GM12892 (cell line): ENCODE measurements around the gene KPNA6.
A peak's percentile ranks its signal among the peaks of the same experiment; 100 is the strongest.

ENCODE experiments used
- DNase-seq: peaks from one replicate; pipeline ENCODE4 v3.0.0; 2011; ENCODE audit not compliant: insufficient read length
- FAIRE-seq: peaks from 2 replicates; lab custom pipeline; 2011; peaks lifted over from hg19 to GRCh38; lab: Jason Lieb, UNC
- POLR2A ChIP-seq: IDR thresholded peaks from 2 replicates; pipeline ENCODE4 v1.6.1; 2011; ENCODE audit warnings: low read depth, low read length, control low read depth
- POLR2AphosphoS5 ChIP-seq: IDR thresholded peaks from 2 replicates; pipeline ENCODE4 v1.6.1; 2011; ENCODE audit warnings: low read depth, low read length, control low read depth
- TAF1 ChIP-seq: IDR thresholded peaks from 2 replicates; pipeline ENCODE4 v1.6.1; 2011; ENCODE audit warnings: low read depth, mild to moderate bottlenecking, control low read depth, low read length, borderline replicate concordance

The KPNA6 gene

GRCh38 chr1:32199043-32199716 lies 91.3 kb downstream of the KPNA6 start:
- FAIRE-seq (no peak), DNase-seq (no peak)
- TF ChIP-seq POLR2A, result no peak; the same call in 1 of the 2 replicates
- TF ChIP-seq TAF1, result no peak
- TF ChIP-seq POLR2AphosphoS5, result no peak; the same call in 1 of the 2 replicates

DNA sequence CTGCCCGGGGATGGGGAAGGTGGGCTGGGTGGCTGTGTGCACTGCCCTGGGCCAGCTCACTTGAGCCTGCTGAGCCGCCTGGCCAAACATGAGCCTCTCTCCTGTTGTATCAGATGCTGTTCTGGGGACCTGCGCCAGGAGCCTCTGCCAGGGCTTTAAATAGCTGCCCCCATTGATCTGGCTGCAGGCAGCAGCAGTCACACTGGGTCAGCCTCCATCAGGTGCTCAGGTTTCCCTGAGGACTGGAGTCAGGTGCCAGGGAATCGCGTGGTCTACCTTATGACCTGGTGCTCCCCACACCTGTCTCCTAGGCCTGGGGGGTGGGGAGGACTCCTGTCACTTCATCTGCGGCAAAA lies 91.8 kb downstream of the KPNA6 start:
- DNase-seq (no peak), FAIRE-seq (peak; percentile 40)
- TF ChIP-seq TAF1 (no peak), POLR2AphosphoS5 (no peak), POLR2A (no peak)

GRCh38 chr1:32200226-32201010 lies 92.6 kb downstream of the KPNA6 start, which contains the start of gene CCDC28B:
CCDC28B (plus strand) TSS chr1:32200595; CDS start chr1:32201936, 1,341 bp downstream.
- peak; percentile 92 for FAIRE-seq
- peak; percentile 69 for DNase-seq
- TF ChIP-seq POLR2A (no peak), POLR2AphosphoS5 (0 out of 2 replicates have a peak, but pooled peaks have one; percentile 27), TAF1 (no peak)

DNA sequence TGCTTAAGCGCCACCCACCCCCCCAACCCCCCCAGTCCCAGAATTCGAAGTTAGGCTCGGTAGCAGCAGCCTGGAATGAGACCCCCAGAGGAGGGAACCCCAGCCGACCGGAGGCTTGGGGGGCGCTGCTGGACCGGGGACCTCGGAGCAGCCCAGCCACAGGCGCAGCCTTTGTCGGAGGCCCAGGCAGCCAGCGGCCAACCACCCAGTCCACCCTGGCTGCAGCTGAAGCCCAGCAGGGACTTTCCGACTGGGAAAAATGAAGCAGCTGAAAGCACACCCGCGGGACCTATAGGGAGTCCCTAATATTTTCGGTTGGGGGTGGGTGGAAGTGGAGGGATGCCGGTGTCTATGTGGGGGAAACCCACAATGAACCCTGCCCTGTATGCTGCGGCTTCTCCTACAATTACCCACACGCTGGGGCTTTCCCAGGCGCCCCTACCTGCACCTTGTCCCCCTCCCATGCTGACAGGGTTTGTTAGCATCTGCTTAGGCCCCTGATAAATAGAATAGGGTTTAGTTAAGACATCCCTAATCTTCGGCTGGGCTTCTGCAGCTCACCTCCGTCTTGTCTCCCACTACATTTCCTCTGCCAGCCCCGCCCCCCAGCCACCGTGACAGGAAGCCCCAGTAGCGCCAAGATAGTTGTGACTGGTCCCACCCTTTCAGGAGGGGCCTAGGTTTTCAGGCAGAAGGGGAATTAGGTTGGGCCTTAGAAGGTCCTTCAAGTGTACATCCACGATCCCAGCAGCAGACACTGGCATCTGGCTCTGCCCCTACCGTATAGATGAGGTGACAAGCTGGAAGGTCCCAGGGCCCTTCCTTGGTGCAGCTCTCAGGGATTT lies 93.4 kb downstream of the KPNA6 start:
- TF ChIP-seq TAF1 (no peak), POLR2AphosphoS5 (no peak), POLR2A (peak; percentile 63; the same call in 1 of the 2 replicates)
- FAIRE-seq, result peak; percentile 90
- peak; percentile 69 for DNase-seq

GRCh38 chr1:32204943-32205361 lies 97.1 kb downstream of the KPNA6 start:
- FAIRE-seq (no peak), DNase-seq (no peak)
- no peak for TF ChIP-seq POLR2AphosphoS5
- no peak for TF ChIP-seq POLR2A

- TF ChIP-seq POLR2A (peak; percentile 77; the same call in 1 of the 2 replicates), POLR2AphosphoS5 (peak; percentile 81), TAF1 (no peak)
- FAIRE-seq (peak; percentile 97), DNase-seq (peak; percentile 95)
These were observed 97.8 kb downstream of the KPNA6 start, which contains the start of gene IQCC for GRCh38 chr1:32205401-32206370. IQCC (plus strand) TSS chr1:32205671; CDS start chr1:32205682, 11 bp downstream.

DNA sequence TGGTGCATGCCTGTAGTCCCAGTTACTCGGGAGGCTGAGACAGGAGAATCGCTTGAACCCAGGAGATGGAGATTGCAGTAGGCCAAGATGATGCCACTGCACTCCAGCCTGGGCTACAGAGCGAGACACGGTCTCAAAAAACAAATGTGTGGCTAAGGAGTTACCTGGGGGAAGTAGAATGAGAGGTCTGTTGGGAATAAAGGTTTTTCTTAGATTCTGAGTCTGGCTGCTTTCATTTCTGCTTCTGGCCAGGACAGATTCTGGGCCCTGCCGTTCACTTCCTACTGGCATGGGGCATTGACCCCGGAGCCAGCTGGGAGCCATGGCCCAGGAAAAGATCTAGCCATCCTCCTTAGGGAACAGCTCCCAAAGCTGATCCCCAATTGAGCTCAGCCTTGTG lies 100.6 kb downstream of the KPNA6 start:
- DNase-seq (no peak), FAIRE-seq (no peak)
- no peak for TF ChIP-seq TAF1
- TF ChIP-seq POLR2AphosphoS5, result no peak
- TF ChIP-seq POLR2A, result no peak

- DNase-seq, result no peak
These were observed 101.1 kb downstream of the KPNA6 start, which contains the start of gene DCDC2B for GRCh38 chr1:32208891-32209328. DCDC2B (plus strand) TSS chr1:32209089; CDS start chr1:32209094, 5 bp downstream.

GRCh38 chr1:32215629-32216480 lies 108.0 kb downstream of the KPNA6 start:
- DNase-seq (peak; percentile 59), FAIRE-seq (peak; percentile 91)
- TF ChIP-seq POLR2AphosphoS5 (no peak), TAF1 (no peak), POLR2A (no peak)

More at GRCh38 chr1:32208891-32209328, 101.1 kb downstream of the KPNA6 start, which contains the start of gene DCDC2B:
- FAIRE-seq, result no peak
- TF ChIP-seq POLR2AphosphoS5 (no peak), POLR2A (no peak), TAF1 (no peak)
